Gastroesophageal sphincter (tissue), 3 donors: ENCODE measurements around the gene NHS.

ENCODE experiments used
- EP300 ChIP-seq: sonication (generic); formaldehyde crosslinking; IDR thresholded peaks from one replicate; pipeline ENCODE4 v1.6.1; 2017; ENCODE audit warnings: antibody characterized with exemption, mild to moderate bottlenecking
- POLR2A ChIP-seq, 2 donors: fragments of 450-650 bp; IDR thresholded peaks; one replicate each; pipeline ENCODE4 v1.6.1; 2017; ENCODE audit warnings: antibody characterized with exemption in 2 of 2, mild to moderate bottlenecking in 2 of 2, moderate library complexity in 1 of 2
- POLR2AphosphoS5 ChIP-seq: sonication (generic); formaldehyde crosslinking; IDR thresholded peaks from one replicate; pipeline ENCODE4 v1.6.1; 2017; ENCODE audit warnings: antibody characterized with exemption
- TF ChIP-seq, protein P1 (sequence below), 4 experiments: fragments of 200-600 bp in 2 of 4; fragments of 450-650 bp in 2 of 4; sonication (generic) in 1 of 4; IDR thresholded peaks; one replicate each; pipeline ENCODE4 v1.5.1; 2017 to 2019; ENCODE audit warnings: antibody characterized with exemption in 4 of 4, mild to moderate bottlenecking in 2 of 4, moderate library complexity in 2 of 4

DNA sequence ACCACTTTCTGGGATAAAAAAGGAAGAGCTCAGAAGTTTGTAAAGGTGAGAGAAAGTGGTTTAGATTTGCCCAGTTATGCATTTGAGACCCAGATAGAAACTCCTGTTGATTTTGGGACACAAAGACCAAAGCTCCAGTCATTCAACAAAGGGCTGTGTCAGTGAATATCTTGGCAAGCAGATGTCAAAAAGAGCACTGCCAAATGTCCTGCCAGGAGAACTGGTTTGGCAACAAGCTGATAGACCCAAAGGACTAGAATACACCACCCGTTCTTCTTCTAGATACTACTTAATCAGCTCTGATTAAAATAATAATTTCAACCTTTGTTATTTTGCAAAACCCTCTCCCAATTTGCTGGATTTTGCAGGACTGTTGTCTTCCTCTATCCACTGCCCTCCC lies 121.4 kb downstream of the NHS start:
- TF ChIP-seq, protein P1, sequence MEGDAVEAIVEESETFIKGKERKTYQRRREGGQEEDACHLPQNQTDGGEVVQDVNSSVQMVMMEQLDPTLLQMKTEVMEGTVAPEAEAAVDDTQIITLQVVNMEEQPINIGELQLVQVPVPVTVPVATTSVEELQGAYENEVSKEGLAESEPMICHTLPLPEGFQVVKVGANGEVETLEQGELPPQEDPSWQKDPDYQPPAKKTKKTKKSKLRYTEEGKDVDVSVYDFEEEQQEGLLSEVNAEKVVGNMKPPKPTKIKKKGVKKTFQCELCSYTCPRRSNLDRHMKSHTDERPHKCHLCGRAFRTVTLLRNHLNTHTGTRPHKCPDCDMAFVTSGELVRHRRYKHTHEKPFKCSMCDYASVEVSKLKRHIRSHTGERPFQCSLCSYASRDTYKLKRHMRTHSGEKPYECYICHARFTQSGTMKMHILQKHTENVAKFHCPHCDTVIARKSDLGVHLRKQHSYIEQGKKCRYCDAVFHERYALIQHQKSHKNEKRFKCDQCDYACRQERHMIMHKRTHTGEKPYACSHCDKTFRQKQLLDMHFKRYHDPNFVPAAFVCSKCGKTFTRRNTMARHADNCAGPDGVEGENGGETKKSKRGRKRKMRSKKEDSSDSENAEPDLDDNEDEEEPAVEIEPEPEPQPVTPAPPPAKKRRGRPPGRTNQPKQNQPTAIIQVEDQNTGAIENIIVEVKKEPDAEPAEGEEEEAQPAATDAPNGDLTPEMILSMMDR (IDR thresholded peaks at IDR 0.05), result no peak
- TF ChIP-seq POLR2A (IDR thresholded peaks at IDR 0.05), result no peak
- no peak for TF ChIP-seq EP300
- no peak for TF ChIP-seq POLR2AphosphoS5
